IPS-NIHi7 (cell line): ENCODE data around the gene MYL5.
"Not testable (repeated sequence)": the region's sequence is repeated elsewhere in the genome, so short reads cannot be mapped to it uniquely, and the experiment has no call there.

Experiments used
- DNase-seq: peaks from one replicate; pipeline ENCODE4 v3.0.0; 2012; ENCODE audit warnings: mixed read lengths; ENCODE audit errors: extremely low spot score

The MYL5 gene

GRCh38 chr4:635851-636627, 38.3 kb upstream of the MYL5 start:
- no peak for DNase-seq

DNA sequence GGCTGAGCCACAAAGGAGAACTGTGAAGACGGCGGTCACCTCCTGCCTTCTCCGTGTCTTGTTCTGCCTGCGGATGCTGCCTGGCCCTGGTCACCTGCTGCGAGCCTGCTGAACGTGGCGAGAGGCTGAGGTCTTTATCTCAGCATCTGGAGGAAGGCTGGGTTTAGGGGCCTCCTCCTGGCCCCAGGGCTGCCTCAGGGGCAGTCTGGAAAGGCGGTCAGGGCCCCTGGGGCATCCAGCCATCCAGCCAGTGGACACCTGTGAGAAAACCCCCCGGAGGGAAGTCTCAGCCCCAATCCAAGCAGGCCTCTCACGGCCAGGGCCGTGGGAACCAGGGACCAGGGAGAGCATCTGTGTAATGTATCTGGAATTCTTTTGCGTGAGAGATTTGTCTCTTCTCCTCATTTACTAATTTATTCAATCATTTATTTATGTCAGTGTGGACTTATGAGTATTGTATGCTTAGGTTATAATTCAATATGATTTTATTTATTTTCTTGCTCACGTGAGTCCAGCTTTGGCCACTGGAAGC, 37.6 kb upstream of the MYL5 start:
- no peak for DNase-seq

DNA sequence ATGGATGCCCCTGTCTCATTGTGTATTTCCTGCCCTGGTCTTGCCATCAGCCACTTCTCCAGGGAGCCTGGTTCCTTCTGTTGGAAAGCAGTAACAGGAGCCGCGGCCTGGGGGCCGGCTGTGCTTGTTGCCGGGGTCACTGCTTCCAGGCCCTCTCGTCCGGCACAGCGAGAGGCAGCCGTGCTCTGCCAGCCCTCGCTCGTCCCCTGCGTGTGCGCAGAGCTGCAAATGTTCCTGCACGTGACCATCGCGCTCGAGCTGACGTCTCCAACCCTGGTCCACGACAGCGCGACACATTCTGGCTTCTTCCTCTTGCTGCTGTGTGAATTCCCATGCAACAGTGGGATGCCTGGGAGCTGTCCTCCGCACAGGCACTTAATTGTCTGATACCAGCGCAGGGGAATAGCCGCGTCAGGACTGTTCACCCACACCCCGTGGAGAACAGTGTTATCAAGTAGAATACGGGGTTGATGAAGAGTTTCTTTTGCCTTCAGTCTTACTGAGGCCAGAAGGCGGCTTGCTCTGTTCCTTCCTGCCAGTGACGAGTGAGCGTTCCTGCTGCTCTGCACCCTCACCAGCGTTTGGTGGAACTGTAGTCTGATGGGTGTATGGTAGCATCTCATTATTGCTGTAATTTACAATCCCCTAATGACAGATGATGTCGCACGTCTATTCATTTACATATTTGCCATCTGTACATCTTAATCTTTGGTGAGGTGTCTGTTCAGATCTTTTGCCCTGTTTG, 36.6 kb upstream of the MYL5 start:
- no peak for DNase-seq

- not testable (repeated sequence) for DNase-seq
These were observed 32.0 kb upstream of the MYL5 start for GRCh38 chr4:642366-642765.

DNA sequence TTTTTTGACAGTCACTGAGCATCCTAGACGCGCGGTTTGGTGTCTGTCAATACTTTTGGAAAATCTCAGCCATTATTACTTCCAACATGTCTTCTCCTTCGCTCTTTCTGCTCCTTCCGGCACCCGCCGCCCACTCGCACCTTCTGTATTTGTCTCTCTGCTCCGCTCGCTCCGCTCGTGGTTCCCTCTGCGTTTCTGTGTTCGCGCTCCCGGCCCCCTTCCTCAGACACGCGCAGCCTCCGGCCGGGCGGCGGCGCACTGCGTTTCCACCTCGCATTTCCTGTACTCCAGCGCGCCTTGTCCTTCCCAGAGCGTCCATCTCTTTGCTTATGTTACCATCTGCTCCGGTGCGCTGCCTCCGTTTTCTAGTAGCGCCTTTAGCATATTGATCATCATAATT, 27.9 kb upstream of the MYL5 start:
- no peak for DNase-seq

GRCh38 chr4:647481-647880, 26.9 kb upstream of the MYL5 start:
- DNase-seq, result no peak

DNA sequence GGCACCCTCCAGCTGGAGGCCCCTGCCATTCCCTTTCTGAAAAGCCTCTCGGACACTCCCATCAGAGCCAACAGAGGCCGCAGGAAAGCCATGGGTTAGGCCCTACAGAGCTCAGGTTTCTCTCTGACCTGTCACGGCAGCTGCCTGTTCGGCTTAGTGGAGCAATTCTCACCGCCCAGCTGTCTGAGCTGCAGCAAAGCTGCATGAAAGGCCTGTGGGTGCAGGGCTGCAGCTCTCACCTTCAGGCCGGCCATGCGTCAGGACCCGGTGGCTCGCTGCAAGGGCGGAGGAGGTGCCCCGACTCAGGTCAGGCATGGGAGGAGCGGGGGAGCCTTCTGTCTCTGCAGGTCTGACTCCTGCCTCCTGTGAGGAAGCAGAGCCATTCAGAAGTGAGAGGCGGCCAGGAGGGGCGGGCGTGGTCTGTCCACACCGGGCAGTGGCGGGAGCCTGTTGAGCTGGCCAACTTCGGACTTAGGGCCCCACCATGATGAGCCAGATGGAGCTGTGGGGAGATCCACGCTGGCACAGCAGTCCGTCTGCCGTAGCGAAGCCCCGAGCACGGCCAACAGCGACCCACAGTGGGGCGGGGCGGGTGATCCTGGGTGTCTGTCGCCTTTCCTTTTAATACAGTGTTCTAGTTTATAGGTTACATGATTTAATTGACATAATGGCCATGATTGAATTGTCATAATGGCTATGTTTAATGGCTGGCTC, 25.6 kb upstream of the MYL5 start:
- DNase-seq, result peak; percentile 53

DNA sequence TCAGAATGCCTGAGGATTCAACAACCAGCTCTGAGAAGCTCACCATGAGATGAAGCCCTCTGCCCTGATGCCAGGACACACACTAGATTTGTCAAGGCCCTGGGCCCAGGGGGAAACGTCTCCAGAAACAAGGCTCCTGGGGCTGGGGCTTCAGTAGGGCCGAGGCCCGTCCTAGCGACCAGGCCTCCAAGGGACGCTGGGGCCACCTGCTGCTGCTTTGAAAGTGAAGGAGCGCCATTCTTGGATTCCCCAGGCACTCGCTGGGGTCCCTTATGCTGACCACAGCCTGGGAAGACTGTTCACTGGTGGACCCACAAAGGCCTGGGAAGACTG, 25.1 kb upstream of the MYL5 start:
- no peak for DNase-seq

- no peak for DNase-seq
These were observed 24.5 kb upstream of the MYL5 start for GRCh38 chr4:649751-650310.

DNA sequence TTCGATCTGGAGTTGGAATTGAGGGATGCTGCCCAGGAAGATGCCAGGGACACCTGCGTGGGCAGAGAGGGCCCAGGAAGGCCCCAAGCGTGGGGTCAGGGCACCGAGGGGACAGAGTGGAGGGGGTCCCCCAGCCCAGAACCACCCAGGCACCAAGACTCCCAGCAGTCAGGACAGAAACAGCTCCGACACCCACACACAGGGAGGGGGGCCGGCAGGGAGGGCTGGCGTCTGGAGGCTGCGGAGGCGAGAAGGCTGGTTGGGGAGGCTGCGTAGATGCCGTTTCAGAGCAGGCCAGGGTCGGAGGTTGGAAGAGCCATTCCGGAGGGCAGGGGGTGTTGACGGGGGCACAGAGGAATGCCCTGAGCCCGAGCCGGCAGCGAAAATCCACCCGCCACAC, 23.9 kb upstream of the MYL5 start:
- no peak for DNase-seq

GRCh38 chr4:650951-651883, 23.1 kb upstream of the MYL5 start:
- DNase-seq, result no peak

DNA sequence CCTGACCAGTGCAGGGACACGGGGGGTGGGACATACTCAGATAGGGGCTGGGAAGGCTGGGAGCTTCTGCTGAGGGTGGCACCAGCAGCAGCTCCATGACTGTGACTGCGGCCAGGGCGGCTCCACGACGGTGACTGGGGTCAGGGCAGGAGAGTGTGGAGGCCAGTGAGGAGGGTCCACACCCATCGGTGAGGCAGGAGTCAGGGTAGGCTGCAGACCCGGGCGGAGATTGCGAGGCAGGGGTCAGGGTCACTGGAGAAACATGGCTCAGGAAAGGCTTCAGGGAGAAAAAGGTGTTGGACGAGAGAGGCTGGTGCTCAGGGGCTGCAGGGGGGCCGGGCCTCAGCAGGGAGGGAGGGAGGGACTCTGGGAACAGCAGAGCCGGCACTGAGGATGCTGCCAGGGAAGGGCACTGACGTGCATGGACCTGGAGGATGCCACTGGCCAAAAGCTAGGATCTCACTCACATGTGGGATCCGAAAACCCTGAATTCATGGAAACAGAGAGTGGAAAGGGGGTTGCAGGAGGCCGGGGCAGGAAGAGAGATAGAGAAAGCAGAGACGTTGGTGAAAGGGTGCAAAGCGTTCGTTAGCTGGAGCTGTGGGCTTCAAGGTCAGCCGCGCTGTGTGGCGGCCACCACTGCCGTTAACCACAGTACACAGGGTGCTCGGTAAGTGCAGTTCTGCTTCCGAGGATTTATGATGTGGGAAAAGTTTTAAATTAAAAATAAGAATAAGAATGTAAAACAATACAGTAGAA, 22.3 kb upstream of the MYL5 start:
- DNase-seq, result no peak

- DNase-seq, result no peak
These were observed 21.1 kb upstream of the MYL5 start for GRCh38 chr4:653080-653821.

DNA sequence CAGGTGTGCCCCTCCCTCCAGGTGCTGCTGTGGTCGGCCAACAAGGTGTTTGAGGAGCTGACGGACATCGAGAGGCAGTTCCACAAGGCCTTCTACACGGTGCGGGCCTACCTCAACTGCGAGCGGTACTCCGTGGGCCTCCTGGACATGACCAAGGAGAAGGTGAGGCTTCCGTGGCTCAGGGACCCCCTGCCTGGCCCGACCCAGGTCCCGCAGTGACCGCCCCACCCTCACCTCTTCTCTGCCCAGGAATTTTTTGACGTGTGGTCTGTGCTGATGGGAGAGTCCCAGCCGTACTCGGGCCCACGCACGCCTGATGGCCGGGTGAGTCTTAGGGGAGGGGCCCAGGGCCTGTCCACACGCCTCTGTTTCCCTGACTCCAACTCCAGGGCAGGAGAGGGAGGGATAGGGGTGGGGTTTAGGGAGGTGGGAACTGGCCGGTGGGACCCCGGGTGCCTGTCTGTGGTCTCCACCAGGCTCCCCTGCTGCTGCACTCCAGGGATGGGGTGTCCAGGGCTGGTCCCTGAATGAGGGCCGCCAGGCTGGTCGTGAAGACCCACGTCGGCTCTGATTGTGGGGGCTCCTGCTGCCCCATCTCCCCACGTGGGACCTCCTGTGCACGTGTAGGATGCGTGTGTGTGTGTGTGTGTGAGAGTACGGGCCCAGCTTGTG, 20.4 kb upstream of the MYL5 start:
- DNase-seq, result no peak

GRCh38 chr4:654503-654845, 19.9 kb upstream of the MYL5 start:
- no peak for DNase-seq

DNA sequence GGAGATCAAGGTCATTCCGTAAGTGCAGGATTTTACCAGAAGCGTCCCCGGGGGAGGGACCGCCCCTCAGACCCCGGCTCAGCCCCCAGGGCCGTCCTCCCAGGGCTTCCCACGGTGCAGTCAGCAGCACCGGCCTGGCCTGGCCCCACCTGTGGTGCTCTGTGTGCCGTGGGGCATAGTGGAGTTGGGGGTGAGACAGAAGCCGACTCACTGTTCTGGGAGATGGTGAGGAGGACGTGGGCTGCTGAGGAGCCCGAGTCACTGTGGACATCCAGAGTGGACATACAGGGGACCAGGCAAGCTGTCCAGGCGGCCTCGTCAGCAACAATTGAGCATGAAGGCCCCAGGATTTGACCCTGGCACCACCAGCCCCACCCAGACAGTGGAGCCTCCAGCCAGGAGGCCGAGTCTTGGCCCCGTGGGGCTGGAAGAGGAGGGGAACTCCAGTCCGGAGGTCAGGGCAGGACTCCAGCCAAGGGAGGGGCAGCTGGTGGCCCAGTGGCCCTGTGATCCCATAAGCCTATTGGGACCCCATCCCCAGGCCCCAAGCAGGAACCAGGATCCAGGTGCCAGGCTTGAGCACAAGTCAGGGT, 19.4 kb upstream of the MYL5 start:
- DNase-seq, result no peak

DNA sequence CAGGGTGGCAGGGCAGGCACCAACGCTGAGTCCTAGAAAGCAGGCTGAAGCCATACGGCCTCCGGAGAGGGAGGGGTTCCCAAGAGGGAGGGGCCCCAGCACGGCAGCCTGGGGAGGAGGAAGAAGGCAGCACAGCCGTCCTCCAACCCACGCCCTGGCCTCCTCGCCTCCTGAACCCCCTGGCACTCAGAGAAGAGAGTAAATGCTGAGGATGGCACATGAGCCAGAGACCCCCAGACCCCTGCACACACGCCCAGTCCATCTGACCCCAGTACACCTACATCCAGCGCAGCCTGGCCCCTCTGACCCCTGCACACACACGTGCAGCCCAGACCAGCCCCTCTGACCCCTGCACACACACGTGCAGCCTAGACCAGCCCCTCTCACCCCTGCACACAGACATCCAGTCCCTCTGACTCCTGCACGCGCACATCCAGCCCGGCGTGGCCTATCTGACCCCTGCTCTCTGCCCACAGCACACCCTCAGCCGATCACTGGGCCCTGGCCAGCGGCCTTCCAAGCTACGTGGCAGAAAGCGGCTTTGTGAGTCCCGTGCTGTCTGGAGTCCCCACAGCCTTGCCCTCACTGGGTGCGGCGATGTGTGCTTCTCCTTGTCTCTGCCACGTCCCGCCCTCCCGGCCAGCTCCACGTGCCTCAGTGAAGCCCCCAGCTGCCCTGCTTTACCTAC, 18.7 kb upstream of the MYL5 start:
- DNase-seq, result no peak
